ENCODE results near the gene SGF29.
A peak's percentile ranks its signal among the peaks of the same experiment; 100 is the strongest.
"Not testable (repeated sequence)": the region's sequence is repeated elsewhere in the genome, so short reads cannot be mapped to it uniquely, and the experiment has no call there.

The SGF29 gene

DNA sequence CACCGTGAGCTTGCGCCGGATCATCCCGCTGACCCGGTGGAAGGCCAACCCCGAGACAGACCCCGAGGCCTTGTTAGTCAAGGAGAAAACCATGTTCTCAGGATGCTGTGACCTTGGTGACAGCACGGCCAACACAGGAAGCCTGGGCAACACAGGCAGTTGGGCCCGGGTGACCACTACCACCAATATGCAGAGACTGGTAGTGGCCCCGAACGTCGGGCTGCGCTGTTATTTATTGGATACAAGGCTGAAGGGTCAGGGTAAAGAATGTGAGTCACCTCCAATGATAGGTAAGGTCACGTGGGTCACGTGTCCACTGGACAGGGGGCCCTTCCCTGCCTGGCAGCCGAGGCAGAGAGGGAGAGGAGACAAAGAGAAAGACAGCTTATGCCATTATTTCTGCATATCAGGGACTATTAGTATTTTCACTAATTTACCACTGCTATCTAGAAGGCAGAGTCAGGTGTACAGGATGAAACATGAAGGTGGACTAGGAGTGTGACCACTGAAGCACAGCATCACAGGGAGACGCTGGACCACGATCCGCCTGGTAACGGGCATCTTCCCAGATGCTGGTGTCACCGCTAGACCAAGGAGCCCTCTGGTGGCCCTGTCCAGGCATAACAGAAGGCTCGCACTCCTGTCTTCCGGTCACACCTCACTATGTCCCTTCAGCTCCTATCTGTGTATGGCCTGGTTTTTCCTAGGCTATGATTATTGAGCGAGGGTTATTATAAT is 61.9 kb downstream of the SGF29 start:
- DNase-seq: not testable (repeated sequence)

DNA sequence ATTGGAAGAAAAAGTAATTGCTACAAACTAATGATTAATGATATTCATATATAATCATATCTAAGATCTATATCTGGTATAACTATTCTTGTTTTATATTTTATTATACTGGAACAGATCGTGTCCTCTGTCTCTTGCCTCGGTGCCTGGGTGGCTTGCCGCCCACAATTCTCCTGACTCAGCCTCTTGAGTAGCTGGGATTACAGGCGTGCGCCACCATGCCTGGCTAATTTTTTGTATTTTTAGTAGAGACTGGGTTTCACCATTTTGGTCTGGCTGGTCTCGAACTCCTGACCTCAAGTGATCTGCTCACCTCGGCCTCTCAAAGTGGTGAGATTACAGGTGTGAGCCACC is 62.5 kb downstream of the SGF29 start:
- not testable (repeated sequence) for DNase-seq

GRCh38 chr16:28616636-28617035 is 62.9 kb downstream of the SGF29 start:
- DNase-seq: no peak

GRCh38 chr16:28617874-28618273 is 64.2 kb downstream of the SGF29 start:
- no peak for DNase-seq

DNA sequence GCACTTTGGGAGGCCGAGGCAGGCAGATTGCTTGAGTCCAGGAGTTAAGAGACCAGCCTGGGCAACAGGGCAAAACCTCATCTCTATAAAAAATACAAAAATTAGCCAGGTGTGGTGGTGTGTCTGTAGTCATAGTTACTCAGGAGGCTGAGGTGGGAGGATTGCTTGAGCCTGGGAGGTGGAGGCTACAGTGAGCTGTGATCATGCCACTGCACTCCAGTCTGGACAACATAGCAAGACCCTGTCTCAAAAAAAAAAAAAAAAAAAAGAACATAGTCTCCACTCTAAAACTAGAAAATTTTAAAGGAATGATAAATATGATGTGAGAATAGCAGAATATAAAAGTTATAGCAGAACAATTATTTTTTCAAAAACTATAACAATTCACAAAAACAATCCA is 66.6 kb downstream of the SGF29 start:
- DNase-seq: not testable (repeated sequence)

GRCh38 chr16:28621481-28622155 is 67.9 kb downstream of the SGF29 start:
- no peak for DNase-seq

DNA sequence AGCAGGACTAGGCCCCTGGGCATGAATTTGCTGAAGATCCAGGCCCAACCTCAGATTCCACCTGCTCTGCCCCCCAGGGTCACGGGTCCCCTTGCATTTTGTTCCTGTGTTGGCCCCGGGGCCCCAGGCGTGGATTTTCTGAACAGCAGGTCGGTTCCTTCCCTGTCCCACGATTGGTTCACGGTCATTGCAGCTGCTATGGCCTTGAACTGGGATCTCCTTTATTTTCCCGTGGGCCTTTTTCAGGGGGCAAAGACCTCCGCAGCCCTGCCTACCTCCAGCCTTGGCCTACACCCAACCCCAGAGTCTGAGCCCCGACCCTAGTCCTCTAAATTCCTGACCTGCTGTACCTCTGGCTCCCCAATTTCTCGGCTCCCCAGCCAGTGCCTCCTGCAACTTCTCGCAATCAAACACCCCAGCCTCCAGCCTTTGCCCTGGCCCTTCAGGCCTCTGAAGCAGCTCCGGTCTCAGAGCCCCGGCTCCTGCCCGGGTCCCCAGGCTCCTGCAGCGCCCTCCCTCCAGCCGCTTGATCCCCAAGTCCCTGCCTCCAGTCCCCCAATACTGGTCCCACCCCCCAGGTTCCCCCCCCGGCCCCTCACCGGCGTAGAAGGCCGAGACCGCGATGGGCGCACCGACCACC is 68.9 kb downstream of the SGF29 start:
- not testable (repeated sequence) for DNase-seq

GRCh38 chr16:28623172-28623711 is 69.5 kb downstream of the SGF29 start:
- DNase-seq: peak; percentile 18 to 47 (median 43)

DNA sequence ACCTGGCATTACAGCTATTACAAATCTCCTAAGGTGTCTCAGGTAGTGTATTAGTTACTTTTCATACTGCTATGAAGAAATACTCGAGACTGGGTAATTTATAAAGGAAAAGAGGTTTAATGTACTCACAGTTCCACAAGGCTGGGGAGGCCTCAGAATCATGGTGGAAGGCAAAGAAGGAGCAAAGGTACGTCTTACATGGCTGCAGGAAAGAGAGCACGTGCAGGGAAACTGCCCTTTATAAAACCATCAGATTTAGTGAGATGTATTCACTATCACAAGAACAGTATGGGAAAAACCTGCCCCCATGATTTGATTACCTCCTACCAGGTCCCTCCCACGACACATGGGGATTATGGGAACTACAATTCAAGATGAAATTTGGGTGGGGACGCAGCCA is 77.2 kb downstream of the SGF29 start:
- not testable (repeated sequence) for DNase-seq

DNA sequence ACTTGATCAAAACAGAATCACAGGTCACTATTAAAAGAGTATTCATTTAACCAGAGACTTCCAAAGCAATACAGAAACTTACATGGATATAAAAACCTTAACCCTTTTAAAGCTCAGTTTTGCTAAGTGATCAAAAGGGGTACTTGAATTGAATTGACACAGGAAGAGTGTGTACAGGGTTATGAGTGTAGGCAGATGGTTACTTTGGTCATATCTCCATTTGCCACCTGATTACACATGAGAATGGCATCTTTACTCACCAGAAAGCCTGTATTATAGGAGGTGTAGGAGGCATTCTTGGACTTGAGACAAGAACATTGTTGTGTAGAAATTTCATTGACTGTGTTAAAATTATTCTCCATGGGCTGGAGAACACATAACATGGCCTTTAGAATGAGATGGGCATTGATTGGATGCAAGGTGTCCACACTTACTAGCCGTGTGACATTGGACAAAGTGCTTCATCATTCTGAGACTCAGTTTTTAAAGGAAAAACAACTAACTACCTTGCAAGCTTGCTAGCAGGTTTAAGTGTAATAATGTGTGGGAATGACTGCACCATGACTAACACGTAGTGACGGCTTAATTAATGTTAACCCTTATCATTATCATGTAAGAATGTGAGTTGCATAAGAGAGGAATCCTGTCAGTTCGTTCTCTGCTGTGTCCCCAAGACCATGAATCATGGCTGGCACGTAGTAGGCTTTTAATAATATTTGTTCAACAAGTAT is 82.5 kb downstream of the SGF29 start:
- DNase-seq: not testable (repeated sequence)

- not testable (repeated sequence) for DNase-seq
Observed at GRCh38 chr16:28637765-28638164, 84.0 kb downstream of the SGF29 start, which contains the start of gene NPIPB8. Gene NPIPB8, plus strand, starts transcription at chr16:28638065. Its CDS starts 296 bp downstream, at chr16:28638361.

- DNase-seq: not testable (repeated sequence)
Observed at GRCh38 chr16:28638359-28638758, 84.6 kb downstream of the SGF29 start.

DNA sequence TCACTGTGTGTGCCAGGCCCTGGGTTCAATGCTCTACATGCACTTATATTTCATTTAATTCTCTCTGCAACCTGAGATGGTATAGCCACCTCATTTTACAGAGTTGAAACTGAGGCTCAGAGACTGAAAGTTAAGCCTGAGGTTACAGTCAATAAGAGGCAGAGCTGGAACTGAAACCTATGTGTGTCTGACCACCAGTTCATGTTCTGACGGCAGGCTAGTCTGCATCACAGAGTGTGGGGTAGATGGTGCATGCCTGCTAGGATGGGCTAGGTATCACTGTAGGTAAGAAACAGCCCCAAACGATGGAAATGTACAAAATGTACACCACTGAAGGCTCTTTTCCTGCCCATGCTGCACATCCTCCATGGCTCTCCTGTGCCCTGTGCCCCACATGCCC is 86.2 kb downstream of the SGF29 start:
- DNase-seq: not testable (repeated sequence)

All from activated CD4-positive, CD25-positive, alpha-beta regulatory T cell (primary cell).